H9 (cell line): Measurements from ENCODE around the gene GCH1. TPM values are rescaled to one million over a fixed set of nuclear protein-coding genes. Genes with fewer than 3 reads are reported as not detected.

Experiments used
- DNase-seq: peaks from one replicate; pipeline ENCODE4 v3.0.0-alpha.2; 2017
- H2AFZ ChIP-seq: one replicate; pipeline ENCODE4 v1.6.1; 2013; ENCODE audit warnings: mild to moderate bottlenecking, low read length, control low read depth, moderate library complexity
- H2AK5ac ChIP-seq: 2 replicates; pipeline ENCODE4 v1.6.1; 2013; ENCODE audit warnings: low read length, control low read depth, mixed read lengths; ENCODE audit not compliant: insufficient read length
- H2BK120ac ChIP-seq: one replicate; pipeline ENCODE4 v1.6.1; 2013; ENCODE audit warnings: low read depth, mild to moderate bottlenecking, low read length, control low read depth, inconsistent platforms; ENCODE audit not compliant: poor library complexity, severe bottlenecking
- H2BK12ac ChIP-seq: 2 replicates; pipeline ENCODE4 v1.6.1; 2013; ENCODE audit warnings: low read length, control low read depth, mixed read lengths, low read depth; ENCODE audit not compliant: insufficient read length
- H2BK15ac ChIP-seq: 2 replicates; pipeline ENCODE4 v1.6.1; 2013; ENCODE audit warnings: low read depth, low read length, control low read depth
- H2BK20ac ChIP-seq: one replicate; pipeline ENCODE4 v1.6.1; 2013; ENCODE audit warnings: low read depth, mild to moderate bottlenecking, low read length, control low read depth, inconsistent platforms; ENCODE audit not compliant: poor library complexity, severe bottlenecking
- H2BK5ac ChIP-seq: 2 replicates; pipeline ENCODE4 v1.6.1; 2013; ENCODE audit warnings: low read length, control low read depth, mixed read lengths; ENCODE audit not compliant: insufficient read length
- H3K14ac ChIP-seq: 2 replicates; pipeline ENCODE4 v1.6.1; 2013; ENCODE audit warnings: low read length, control low read depth; ENCODE audit not compliant: insufficient read depth
- H3K18ac ChIP-seq: 2 replicates; pipeline ENCODE4 v1.6.1; 2013; ENCODE audit warnings: low read depth, mild to moderate bottlenecking, mixed read lengths, low read length, control low read depth; ENCODE audit not compliant: insufficient read length
- H3K23ac ChIP-seq: 2 replicates; pipeline ENCODE4 v1.6.1; 2013; ENCODE audit warnings: low read length, control low read depth, mixed read lengths, low read depth; ENCODE audit not compliant: insufficient read length
- H3K23me2 ChIP-seq: 2 replicates; pipeline ENCODE4 v1.6.1; 2013; ENCODE audit warnings: low read depth, mild to moderate bottlenecking, mixed read lengths, low read length, control low read depth; ENCODE audit not compliant: insufficient read length, poor library complexity, severe bottlenecking
- H3K27ac ChIP-seq: 2 replicates; pipeline ENCODE4 v1.5.1; 2013; ENCODE audit warnings: low read length, control low read depth, mixed read lengths, low read depth; ENCODE audit not compliant: insufficient read length
- H3K27me3 ChIP-seq: 2 replicates; pipeline ENCODE4 v1.6.1; 2013; ENCODE audit warnings: low read length, control low read depth, inconsistent platforms; ENCODE audit not compliant: insufficient read depth
- H3K4ac ChIP-seq: 2 replicates; pipeline ENCODE4 v1.6.1; 2013; ENCODE audit warnings: low read depth, mild to moderate bottlenecking, control low read depth, inconsistent platforms, low read length, moderate library complexity
- H3K4me1 ChIP-seq: 2 replicates; pipeline ENCODE4 v1.6.1; 2013; ENCODE audit warnings: low read length, control low read depth, inconsistent platforms; ENCODE audit not compliant: insufficient read depth
- H3K4me2 ChIP-seq: 2 replicates; pipeline ENCODE4 v1.6.1; 2013; ENCODE audit warnings: low read length, control low read depth, mixed read lengths; ENCODE audit not compliant: insufficient read length, insufficient read depth
- H3K56ac ChIP-seq: 2 replicates; pipeline ENCODE4 v1.6.1; 2013; ENCODE audit warnings: low read depth, mild to moderate bottlenecking, mixed read lengths, low read length, control low read depth; ENCODE audit not compliant: insufficient read length
- H3K79me1 ChIP-seq: 2 replicates; pipeline ENCODE4 v1.6.1; 2013; ENCODE audit warnings: low read depth, mild to moderate bottlenecking, moderate library complexity, low read length, control low read depth, inconsistent platforms; ENCODE audit not compliant: insufficient read depth, poor library complexity, severe bottlenecking
- H3K79me2 ChIP-seq: 2 replicates; pipeline ENCODE4 v1.6.1; 2013; ENCODE audit warnings: low read length, control low read depth, inconsistent platforms; ENCODE audit not compliant: insufficient read depth
- H3K9ac ChIP-seq: 2 replicates; pipeline ENCODE4 v1.6.1; 2013; ENCODE audit warnings: low read length, control low read depth, mixed read lengths; ENCODE audit not compliant: insufficient read length; ENCODE audit errors: extremely low read depth
- H3K9me3 ChIP-seq: one replicate; pipeline ENCODE4 v1.6.1; 2013; ENCODE audit warnings: low read depth, low read length, inconsistent platforms; ENCODE audit not compliant: control insufficient read depth
- H3T11ph ChIP-seq: one replicate; pipeline ENCODE4 v1.6.1; 2013; ENCODE audit warnings: mild to moderate bottlenecking, low read length, control low read depth, inconsistent platforms
- H4K20me1 ChIP-seq: one replicate; pipeline ENCODE4 v1.6.1; 2013; ENCODE audit not compliant: control insufficient read depth, insufficient read length, insufficient read depth
- H4K5ac ChIP-seq: 2 replicates; pipeline ENCODE4 v1.6.1; 2013; ENCODE audit warnings: low read depth, mild to moderate bottlenecking, mixed read lengths, low read length, control low read depth; ENCODE audit not compliant: insufficient read length
- H4K8ac ChIP-seq: replicated peaks from 2 replicates; pipeline ENCODE4 v1.6.1; 2013; ENCODE audit warnings: low read length, control low read depth, mixed read lengths, low read depth; ENCODE audit not compliant: insufficient read length
- H4K91ac ChIP-seq: 2 replicates; pipeline ENCODE4 v1.6.1; 2013; ENCODE audit warnings: low read depth, mild to moderate bottlenecking, moderate library complexity, mixed read lengths, low read length, control low read depth; ENCODE audit not compliant: insufficient read length
- H3K27ac Mint-ChIP-seq, 3 experiments: 2 replicates in 2 of 3; 3 replicates in 1 of 3; pipeline ENCODE4 v1.8.0; 2020 to 2021; ENCODE audit warnings: mixed read lengths in 3 of 3, mild to moderate bottlenecking in 1 of 3, moderate library complexity in 1 of 3
- H3K27me3 Mint-ChIP-seq: 2 replicates; pipeline ENCODE4 v1.8.0; 2021; ENCODE audit warnings: low read depth, mild to moderate bottlenecking, moderate library complexity, mixed read lengths
- H3K36me3 Mint-ChIP-seq, 3 experiments: 2 replicates in 2 of 3; 3 replicates in 1 of 3; pipeline ENCODE4 v1.8.0; 2020 to 2021; ENCODE audit warnings: low read depth in 3 of 3, mixed read lengths in 3 of 3; ENCODE audit not compliant: insufficient read depth in 1 of 3
- H3K4me1 Mint-ChIP-seq, 2 experiments: 2 replicates each; pipeline ENCODE4 v1.8.0; 2020; ENCODE audit warnings: mixed read lengths in 2 of 2
- H3K4me3 Mint-ChIP-seq, 2 experiments: 2 replicates in 1 of 2; 3 replicates in 1 of 2; pipeline ENCODE4 v1.8.0; 2020 to 2021; ENCODE audit warnings: mild to moderate bottlenecking in 2 of 2, mixed read lengths in 2 of 2, moderate library complexity in 1 of 2
- H3K9me3 Mint-ChIP-seq, 2 experiments: 2 replicates in 1 of 2; 3 replicates in 1 of 2; pipeline ENCODE4 v1.8.0; 2020; ENCODE audit warnings: mild to moderate bottlenecking in 2 of 2, mixed read lengths in 2 of 2, moderate library complexity in 1 of 2
- CTCF ChIP-seq: fragments of 200-600 bp; sonication (generic); conservative IDR thresholded peaks from 3 replicates; pipeline ENCODE4 v1.8.0; 2021; ENCODE audit warnings: antibody characterized with exemption, mild to moderate bottlenecking
- WGBS: extraction: QIAGEN DNeasy Blood & Tissue Kit; methylation state at CpG from one replicate; pipeline ENCODE4 v1.1.7; 2013; ENCODE audit warnings: missing lambda C conversion rate, low lambda C conversion rate, mixed read lengths; ENCODE audit not compliant: insufficient read length; ENCODE audit errors: extremely low coverage; 5-methylcytosine and 5-hydroxymethylcytosine counted together
- total RNA-seq: library from RNA; stranded (reverse); gene quantifications from 2 replicates; pipeline ENCODE4 v1.2.1, GENCODE V29; 2021

Gene GCH1
- total RNA-seq, 1 experiment from 2014 or later: 7.7 TPM

GRCh38 chr14:54838931-54839512, 63.6 kb downstream of the GCH1 start:
- no CpG with 5 or more reads among the region's 10 CpGs for WGBS
- Mint-ChIP-seq H3K9me3 (no peaks in the 10 kb centered on the region), H3K27me3 (no peaks in the 10 kb centered on the region), H3K27ac (no peak overlapping the region), H3K4me1 (peaks cover 5 to 6% of the 10 kb centered on the region in 2 experiments), H3K4me3 (no peak overlapping the region), H3K36me3 (peaks cover 8% of the 10 kb centered on the region in 3 experiments; a peak in 4 of 7 replicates)
- H4K91ac ChIP-seq: no peak overlapping the region
- H3K18ac ChIP-seq: no peak overlapping the region
- H3K79me1 ChIP-seq: no peaks in the 10 kb centered on the region
- H3K14ac ChIP-seq: no peak overlapping the region
- no peak overlapping the region for H4K8ac ChIP-seq
- no peaks in the 10 kb centered on the region for H3K9me3 ChIP-seq
- H3K79me2 ChIP-seq: no peaks in the 10 kb centered on the region
- no peak overlapping the region for H3K9ac ChIP-seq
- no peak overlapping the region for H2BK20ac ChIP-seq
- H3K23me2 ChIP-seq: no peaks in the 10 kb centered on the region
- H3T11ph ChIP-seq: no peak overlapping the region
- H4K20me1 ChIP-seq: no peaks in the 10 kb centered on the region
- TF ChIP-seq CTCF: no peak
- no peak for DNase-seq
- no peak overlapping the region for H2AFZ ChIP-seq
- no peak overlapping the region for H2BK5ac ChIP-seq
- H3K56ac ChIP-seq: no peak overlapping the region
- no peaks in the 10 kb centered on the region for H3K27me3 ChIP-seq
- no peak overlapping the region for H3K23ac ChIP-seq
- H2BK12ac ChIP-seq: no peak overlapping the region
- H3K4me1 ChIP-seq: no peaks in the 10 kb centered on the region
- no peak overlapping the region for H3K4ac ChIP-seq
- H3K27ac ChIP-seq: no peak overlapping the region
- H2BK15ac ChIP-seq: no peak overlapping the region
- no peak overlapping the region for H2AK5ac ChIP-seq
- H3K4me2 ChIP-seq: no peak overlapping the region
- no peak overlapping the region for H2BK120ac ChIP-seq
- no peak overlapping the region for H4K5ac ChIP-seq
